ENCODE measurements around the gene TMEM248. TPM values are rescaled to one million over a fixed set of nuclear protein-coding genes. Genes with fewer than 3 reads are reported as not detected.
A peak's percentile ranks its signal among the peaks of the same experiment; 100 is the strongest.
"Not testable (repeated sequence)": the region's sequence is repeated elsewhere in the genome, so short reads cannot be mapped to it uniquely, and the experiment has no call there.

The TMEM248 gene
- total and polyA plus RNA-seq, 10 of the 15 experiments (the other 5 are each of a cell fraction or from before 2014, with no cell fraction given) = 6.3 to 93.5 (median 64.9) TPM

DNA sequence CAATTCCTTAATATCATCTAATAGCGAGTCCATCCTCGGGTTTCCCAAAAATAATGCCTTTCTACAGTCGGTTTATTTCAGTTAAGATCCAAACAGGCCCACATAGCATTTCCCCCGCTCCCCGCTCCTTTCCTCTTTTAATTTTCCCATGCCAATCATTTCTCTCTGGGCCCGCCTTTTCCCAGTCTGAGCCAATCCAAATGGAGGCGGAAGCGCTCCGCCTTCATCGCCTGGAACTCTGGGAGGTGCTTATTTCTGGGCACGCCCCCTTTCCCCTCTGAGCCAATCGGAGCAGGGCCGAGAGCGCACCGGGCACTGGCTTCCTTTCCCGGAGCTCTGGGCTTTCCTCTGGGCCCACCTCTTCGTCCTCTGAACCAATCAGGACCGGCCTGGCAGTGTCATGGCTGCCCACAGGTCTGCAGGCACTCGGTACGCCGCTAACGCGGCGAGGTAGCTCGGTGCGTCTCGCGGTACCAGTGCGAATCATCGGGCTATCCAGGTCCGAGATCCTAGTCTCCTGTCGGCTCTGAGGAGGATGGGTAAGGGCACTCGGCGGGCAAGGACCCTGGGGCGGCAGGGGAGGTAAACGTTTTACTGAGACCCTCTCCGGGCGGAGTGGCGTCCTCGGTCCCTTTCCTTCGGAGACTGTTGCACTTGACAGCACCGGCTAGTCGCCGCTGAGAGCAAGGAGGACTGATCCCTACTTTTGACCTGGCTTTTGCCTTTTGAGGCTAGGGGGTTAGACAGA, 75.6 kb downstream of the TMEM248 start, which contains the start of gene TYW1:
TSS of gene TYW1 (plus strand) at position 390 of the 748 bp plus-strand sequence. CDS start at position 536, 146 bp downstream.
- CTCF ChIA-PET = interaction anchor here (0.6 to 0.7 kb wide), 2 partner anchors 157 to 1015 kb away, joined by 3 to 4 read pairs; no protein-coding TSS in a partner anchor
- H3K4me1 ChIP-seq (ENCODE audit: control insufficient read depth, insufficient read depth, low read length); in situ Hi-C loops (cut with MboI); H3K36me3 ChIP-seq (ENCODE audit: control insufficient read depth in 2 of 2, insufficient read depth in 2 of 2, low read length in 1 of 2); H4K20me1 ChIP-seq (ENCODE audit: control insufficient read depth, insufficient read depth); BruUV-seq (replicated peaks); H3K9me3 ChIP-seq (replicated peaks; ENCODE audit: control insufficient read depth, insufficient read depth, low read length); H3K27me3 ChIP-seq (replicated peaks in 1 of 2; ENCODE audit: control insufficient read depth in 2 of 2, insufficient read depth in 2 of 2, low read length in 1 of 2): not testable (repeated sequence)
- H3K79me2 ChIP-seq (ENCODE audit: control insufficient read depth, insufficient read depth, low read length) = peaks cover 14% of the 10 kb centered on the region
- peak within 1 kb of the TSS; percentile 79 for H2AFZ ChIP-seq (ENCODE audit: control insufficient read depth, low read depth, low read length)
- ATAC-seq (peak; percentile 94), FAIRE-seq (peak; percentile 95), DNase-seq (ENCODE audit: low read depth, low spot score) (peak; percentile 89)
- peak within 1 kb of the TSS; percentile 58 for H3K27ac ChIP-seq (ENCODE audit: control insufficient read depth, insufficient read depth)
- H3K4me2 ChIP-seq (ENCODE audit: control insufficient read depth, insufficient read depth) = peak within 1 kb of the TSS; percentile 48
- 3% methylated on average over 38 of the region's 44 CpGs for WGBS (ENCODE audit: insufficient coverage, insufficient replicate concordance, low lambda C conversion rate, missing lambda C conversion rate)
- H3K9ac ChIP-seq (ENCODE audit: control insufficient read depth, insufficient read depth, low read length) = peak within 1 kb of the TSS; percentile 75
- H3K4me3 ChIP-seq = peak within 1 kb of the TSS; percentile 74
- RAD21 ChIA-PET (ENCODE audit: unreplicated experiment) = interaction anchor here (1.1 to 1.2 kb wide), 3 partner anchors 75 to 256 kb away, joined by 4 to 5 read pairs (median 5); partner anchors contain the start of gene RABGEF1
- POLR2A ChIA-PET = interaction anchor here (0.6 to 1.3 kb wide), 3 partner anchors 122 to 365 kb away, joined by 3 to 4 read pairs (median 4); no protein-coding TSS in a partner anchor
- intact Hi-C loops (cut with micrococcal nuclease; ENCODE audit: unreplicated experiment) = loop anchor here (2.0 to 5.0 kb wide), 2 partner anchors 74 to 152 kb away; partner anchors contain the start of gene TMEM248
- SMC1A ChIA-PET (ENCODE audit: uncharacterized antibody, unreplicated experiment) = interaction anchor here (2.0 kb wide), 1 partner anchor 152 kb away, joined by 5 read pairs; no protein-coding TSS in a partner anchor
- TF ChIP-seq NFYB (IDR thresholded peaks at IDR 0.05; ENCODE audit: insufficient read depth, low read depth, low read length) (peak; percentile 82), BACH1 (IDR thresholded peaks at IDR 0.05; ENCODE audit: borderline replicate concordance) (peak; percentile 39; the same call in 1 of the 2 replicates), HDGF (IDR thresholded peaks at IDR 0.05) (peak; percentile 79; the same call in 1 of the 2 replicates), RUNX3 (IDR thresholded peaks at IDR 0.05; ENCODE audit: low read length) (0 out of 2 replicates have a peak, but pooled peaks have one; percentile 36), SMAD5 (IDR thresholded peaks at IDR 0.05; ENCODE audit: low read depth) (peak; percentile 71; the same call in 1 of the 2 replicates), FOS (IDR thresholded peaks at IDR 0.05; ENCODE audit: borderline replicate concordance, extremely low read depth, insufficient read length) (peak; percentile 21), GABPA (IDR thresholded peaks at IDR 0.05; ENCODE audit: low read depth) (peak; percentile 77)
- TF ChIP-seq, protein P1, sequence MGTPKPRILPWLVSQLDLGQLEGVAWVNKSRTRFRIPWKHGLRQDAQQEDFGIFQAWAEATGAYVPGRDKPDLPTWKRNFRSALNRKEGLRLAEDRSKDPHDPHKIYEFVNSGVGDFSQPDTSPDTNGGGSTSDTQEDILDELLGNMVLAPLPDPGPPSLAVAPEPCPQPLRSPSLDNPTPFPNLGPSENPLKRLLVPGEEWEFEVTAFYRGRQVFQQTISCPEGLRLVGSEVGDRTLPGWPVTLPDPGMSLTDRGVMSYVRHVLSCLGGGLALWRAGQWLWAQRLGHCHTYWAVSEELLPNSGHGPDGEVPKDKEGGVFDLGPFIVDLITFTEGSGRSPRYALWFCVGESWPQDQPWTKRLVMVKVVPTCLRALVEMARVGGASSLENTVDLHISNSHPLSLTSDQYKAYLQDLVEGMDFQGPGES (IDR thresholded peaks at IDR 0.05) = peak; percentile 68; the same call in 1 of the 2 replicates
- TF ChIP-seq, protein P2, sequence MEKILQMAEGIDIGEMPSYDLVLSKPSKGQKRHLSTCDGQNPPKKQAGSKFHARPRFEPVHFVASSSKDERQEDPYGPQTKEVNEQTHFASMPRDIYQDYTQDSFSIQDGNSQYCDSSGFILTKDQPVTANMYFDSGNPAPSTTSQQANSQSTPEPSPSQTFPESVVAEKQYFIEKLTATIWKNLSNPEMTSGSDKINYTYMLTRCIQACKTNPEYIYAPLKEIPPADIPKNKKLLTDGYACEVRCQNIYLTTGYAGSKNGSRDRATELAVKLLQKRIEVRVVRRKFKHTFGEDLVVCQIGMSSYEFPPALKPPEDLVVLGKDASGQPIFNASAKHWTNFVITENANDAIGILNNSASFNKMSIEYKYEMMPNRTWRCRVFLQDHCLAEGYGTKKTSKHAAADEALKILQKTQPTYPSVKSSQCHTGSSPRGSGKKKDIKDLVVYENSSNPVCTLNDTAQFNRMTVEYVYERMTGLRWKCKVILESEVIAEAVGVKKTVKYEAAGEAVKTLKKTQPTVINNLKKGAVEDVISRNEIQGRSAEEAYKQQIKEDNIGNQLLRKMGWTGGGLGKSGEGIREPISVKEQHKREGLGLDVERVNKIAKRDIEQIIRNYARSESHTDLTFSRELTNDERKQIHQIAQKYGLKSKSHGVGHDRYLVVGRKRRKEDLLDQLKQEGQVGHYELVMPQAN (conservative IDR thresholded peaks at IDR 0.05) = peak; percentile 81
- TF ChIP-seq, protein P3, sequence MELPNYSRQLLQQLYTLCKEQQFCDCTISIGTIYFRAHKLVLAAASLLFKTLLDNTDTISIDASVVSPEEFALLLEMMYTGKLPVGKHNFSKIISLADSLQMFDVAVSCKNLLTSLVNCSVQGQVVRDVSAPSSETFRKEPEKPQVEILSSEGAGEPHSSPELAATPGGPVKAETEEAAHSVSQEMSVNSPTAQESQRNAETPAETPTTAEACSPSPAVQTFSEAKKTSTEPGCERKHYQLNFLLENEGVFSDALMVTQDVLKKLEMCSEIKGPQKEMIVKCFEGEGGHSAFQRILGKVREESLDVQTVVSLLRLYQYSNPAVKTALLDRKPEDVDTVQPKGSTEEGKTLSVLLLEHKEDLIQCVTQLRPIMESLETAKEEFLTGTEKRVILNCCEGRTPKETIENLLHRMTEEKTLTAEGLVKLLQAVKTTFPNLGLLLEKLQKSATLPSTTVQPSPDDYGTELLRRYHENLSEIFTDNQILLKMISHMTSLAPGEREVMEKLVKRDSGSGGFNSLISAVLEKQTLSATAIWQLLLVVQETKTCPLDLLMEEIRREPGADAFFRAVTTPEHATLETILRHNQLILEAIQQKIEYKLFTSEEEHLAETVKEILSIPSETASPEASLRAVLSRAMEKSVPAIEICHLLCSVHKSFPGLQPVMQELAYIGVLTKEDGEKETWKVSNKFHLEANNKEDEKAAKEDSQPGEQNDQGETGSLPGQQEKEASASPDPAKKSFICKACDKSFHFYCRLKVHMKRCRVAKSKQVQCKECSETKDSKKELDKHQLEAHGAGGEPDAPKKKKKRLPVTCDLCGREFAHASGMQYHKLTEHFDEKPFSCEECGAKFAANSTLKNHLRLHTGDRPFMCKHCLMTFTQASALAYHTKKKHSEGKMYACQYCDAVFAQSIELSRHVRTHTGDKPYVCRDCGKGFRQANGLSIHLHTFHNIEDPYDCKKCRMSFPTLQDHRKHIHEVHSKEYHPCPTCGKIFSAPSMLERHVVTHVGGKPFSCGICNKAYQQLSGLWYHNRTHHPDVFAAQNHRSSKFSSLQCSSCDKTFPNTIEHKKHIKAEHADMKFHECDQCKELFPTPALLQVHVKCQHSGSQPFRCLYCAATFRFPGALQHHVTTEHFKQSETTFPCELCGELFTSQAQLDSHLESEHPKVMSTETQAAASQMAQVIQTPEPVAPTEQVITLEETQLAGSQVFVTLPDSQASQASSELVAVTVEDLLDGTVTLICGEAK (IDR thresholded peaks at IDR 0.05; ENCODE audit: borderline replicate concordance) = peak; percentile 68; the same call in 1 of the 2 replicates
- TF ChIP-seq, protein P4, sequence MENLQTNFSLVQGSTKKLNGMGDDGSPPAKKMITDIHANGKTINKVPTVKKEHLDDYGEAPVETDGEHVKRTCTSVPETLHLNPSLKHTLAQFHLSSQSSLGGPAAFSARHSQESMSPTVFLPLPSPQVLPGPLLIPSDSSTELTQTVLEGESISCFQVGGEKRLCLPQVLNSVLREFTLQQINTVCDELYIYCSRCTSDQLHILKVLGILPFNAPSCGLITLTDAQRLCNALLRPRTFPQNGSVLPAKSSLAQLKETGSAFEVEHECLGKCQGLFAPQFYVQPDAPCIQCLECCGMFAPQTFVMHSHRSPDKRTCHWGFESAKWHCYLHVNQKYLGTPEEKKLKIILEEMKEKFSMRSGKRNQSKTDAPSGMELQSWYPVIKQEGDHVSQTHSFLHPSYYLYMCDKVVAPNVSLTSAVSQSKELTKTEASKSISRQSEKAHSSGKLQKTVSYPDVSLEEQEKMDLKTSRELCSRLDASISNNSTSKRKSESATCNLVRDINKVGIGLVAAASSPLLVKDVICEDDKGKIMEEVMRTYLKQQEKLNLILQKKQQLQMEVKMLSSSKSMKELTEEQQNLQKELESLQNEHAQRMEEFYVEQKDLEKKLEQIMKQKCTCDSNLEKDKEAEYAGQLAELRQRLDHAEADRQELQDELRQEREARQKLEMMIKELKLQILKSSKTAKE (IDR thresholded peaks at IDR 0.05; ENCODE audit: low read depth, poor library complexity, severe bottlenecking) = peak; percentile 19

Data from GM12878 (cell line).